PC-3 (cell line): ENCODE measurements around the gene HDAC8.

Experiments used
- CTCF ChIP-seq: fragments of 300-600 bp; sonication (generic); conservative IDR thresholded peaks from 2 replicates; pipeline ENCODE4 v1.5.1; 2017; ENCODE audit warnings: antibody characterized with exemption, low read depth, mild to moderate bottlenecking, low read length
- EZH2phosphoT487 ChIP-seq: fragments of 300-600 bp; sonication (generic); IDR thresholded peaks from 2 replicates; pipeline ENCODE4 v1.6.1; 2018; ENCODE audit warnings: mild to moderate bottlenecking, antibody characterized with exemption, low read length, borderline replicate concordance

GRCh38 chrX:72295745-72296144 lies 276.9 kb downstream of the HDAC8 start:
- TF ChIP-seq CTCF (no peak), EZH2phosphoT487 (no peak)
